GM10847 (cell line): ENCODE data around the gene OR4K14.

Source experiments
- POLR2A ChIP-seq: IDR thresholded peaks from 2 replicates; pipeline ENCODE4 v1.6.1; 2011; ENCODE audit not compliant: insufficient read length; ENCODE audit errors: extremely low read depth

Gene OR4K14

GRCh38 chr14:20019257-20019865, at the start of gene OR4K14:
OR4K14 (minus strand) TSS chr14:20019307; CDS start chr14:20015193, 4,114 bp downstream.
- TF ChIP-seq POLR2A = no peak

- no peak for TF ChIP-seq POLR2A
These were observed 40.6 kb upstream of the OR4K14 start, which contains the start of gene OR4L1 for GRCh38 chr14:20059745-20060144. OR4L1 (plus strand) TSS chr14:20060045; CDS start chr14:20060045, 0 bp downstream.

GRCh38 chr14:20048202-20048601, 29.1 kb upstream of the OR4K14 start:
- TF ChIP-seq POLR2A = no peak

- TF ChIP-seq POLR2A = no peak
These were observed 25.1 kb upstream of the OR4K14 start for GRCh38 chr14:20044243-20044642.

GRCh38 chr14:20035938-20036337, 16.8 kb upstream of the OR4K14 start, which contains the start of gene OR4K13:
OR4K13 (minus strand) TSS chr14:20036038; CDS start chr14:20034758, 1,280 bp downstream.
- TF ChIP-seq POLR2A = no peak

- TF ChIP-seq POLR2A = no peak
These were observed 16.3 kb upstream of the OR4K14 start for GRCh38 chr14:20035449-20035848.

- no peak for TF ChIP-seq POLR2A
These were observed 12.0 kb upstream of the OR4K14 start for GRCh38 chr14:20031058-20031457.

GRCh38 chr14:20008156-20008555, 11.0 kb downstream of the OR4K14 start:
- no peak for TF ChIP-seq POLR2A

GRCh38 chr14:20002319-20002718, 16.8 kb downstream of the OR4K14 start:
- TF ChIP-seq POLR2A = no peak

GRCh38 chr14:20001863-20002262, 17.2 kb downstream of the OR4K14 start, which contains the start of gene OR4Q2:
OR4Q2 (plus strand) TSS chr14:20002163.
- no peak for TF ChIP-seq POLR2A

GRCh38 chr14:19993438-19993837, 25.7 kb downstream of the OR4K14 start:
- TF ChIP-seq POLR2A = no peak

- no peak for TF ChIP-seq POLR2A
These were observed 43.8 kb downstream of the OR4K14 start, which contains the start of gene OR4K15 for GRCh38 chr14:19975291-19975690. OR4K15 (plus strand) TSS chr14:19975591; CDS start chr14:19975591, 0 bp downstream.

GRCh38 chr14:19974844-19975243, 44.3 kb downstream of the OR4K14 start:
- no peak for TF ChIP-seq POLR2A
